Endothelial cell (in vitro differentiated cells): ENCODE results near the gene OARD1. TPM values are rescaled to one million over a fixed set of nuclear protein-coding genes. Genes with fewer than 3 reads are reported as not detected.

Experiments used
- DNase-seq: peaks from one replicate; pipeline ENCODE4 v3.0.0; 2021; ENCODE audit warnings: low spot score
- H3K27ac Mint-ChIP-seq: one replicate; pipeline ENCODE4 v1.8.0; 2021; ENCODE audit warnings: mixed read lengths, inconsistent platforms; ENCODE audit not compliant: unreplicated experiment
- H3K27me3 Mint-ChIP-seq: one replicate; pipeline ENCODE4 v1.8.0; 2021; ENCODE audit warnings: mild to moderate bottlenecking, moderate library complexity, mixed read lengths, inconsistent platforms; ENCODE audit not compliant: unreplicated experiment
- H3K36me3 Mint-ChIP-seq: one replicate; pipeline ENCODE4 v1.8.0; 2021; ENCODE audit warnings: mild to moderate bottlenecking, low read depth, mixed read lengths, inconsistent platforms; ENCODE audit not compliant: unreplicated experiment
- H3K4me1 Mint-ChIP-seq: one replicate; pipeline ENCODE4 v1.8.0; 2021; ENCODE audit warnings: mild to moderate bottlenecking, mixed read lengths, inconsistent platforms; ENCODE audit not compliant: unreplicated experiment
- H3K4me3 Mint-ChIP-seq: one replicate; pipeline ENCODE4 v1.8.0; 2021; ENCODE audit warnings: mild to moderate bottlenecking, mixed read lengths, inconsistent platforms; ENCODE audit not compliant: unreplicated experiment
- H3K9me3 Mint-ChIP-seq: one replicate; pipeline ENCODE4 v1.8.0; 2021; ENCODE audit warnings: mixed read lengths, inconsistent platforms; ENCODE audit not compliant: unreplicated experiment
- CTCF ChIP-seq: fragments of 200-600 bp; sonication (generic); IDR thresholded peaks from one replicate; pipeline ENCODE4 v1.5.0; 2021; ENCODE audit warnings: antibody characterized with exemption; ENCODE audit not compliant: unreplicated experiment
- total RNA-seq: library from RNA; stranded (reverse); fragmentation: NEBNext Ultra II Directional; extraction: Animal tissue kit (Norgen Biotek cat#: 25700); gene quantifications from one replicate; pipeline ENCODE4 v1.2.1, GENCODE V29; 2021; ENCODE audit not compliant: unreplicated experiment

Gene OARD1
- total RNA-seq, 1 donor from 2014 or later = 20.5 TPM

DNA sequence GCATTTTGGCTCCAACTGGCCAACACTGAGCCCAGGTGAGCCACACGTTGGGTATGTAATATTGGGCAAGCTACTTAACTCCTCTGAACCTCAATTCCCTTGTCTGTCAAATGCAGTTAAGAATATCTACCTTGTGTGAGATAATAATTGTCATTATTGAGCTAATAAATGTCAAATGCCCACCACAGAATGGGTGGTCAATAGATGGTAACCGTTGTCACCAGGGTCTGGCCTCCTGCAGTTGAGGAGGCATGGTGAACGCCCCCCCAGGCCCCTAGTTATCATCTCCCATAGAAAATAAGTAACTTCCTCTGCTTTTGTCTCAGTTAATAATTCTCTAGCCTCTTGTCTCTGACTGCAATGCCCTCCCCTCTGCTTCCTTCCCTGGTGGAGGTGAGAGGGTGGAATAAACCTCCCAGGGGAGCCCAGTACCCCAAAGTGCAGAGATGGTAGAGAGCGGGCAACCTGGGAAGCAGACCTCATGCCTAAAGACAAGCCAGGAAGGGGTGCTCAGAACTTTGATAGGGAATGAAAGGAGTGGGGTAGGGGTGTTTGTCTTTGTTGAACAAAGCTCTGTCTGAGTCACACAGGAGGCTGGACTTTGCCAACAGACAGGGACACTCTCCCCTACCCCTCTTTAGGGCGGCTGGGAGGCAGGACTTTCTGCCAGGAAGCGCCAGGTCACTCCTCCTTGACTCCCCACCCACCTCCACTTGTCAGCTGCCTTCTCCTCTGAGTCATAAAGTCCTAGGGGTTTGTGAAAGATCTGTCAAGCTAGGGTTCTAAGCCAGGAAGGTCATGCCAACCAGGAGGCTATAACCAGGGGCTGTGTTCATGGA is 31.8 kb downstream of the OARD1 start:
- Mint-ChIP-seq H3K4me3 (no peak overlapping the region), H3K27me3 (no peaks in the 10 kb centered on the region), H3K9me3 (no peaks in the 10 kb centered on the region), H3K4me1 (no peaks in the 10 kb centered on the region), H3K36me3 (no peaks in the 10 kb centered on the region), H3K27ac (no peak overlapping the region)
- DNase-seq = no peak
- no peak for TF ChIP-seq CTCF

- Mint-ChIP-seq H3K4me1 (no peaks in the 10 kb centered on the region), H3K27me3 (no peaks in the 10 kb centered on the region), H3K36me3 (no peaks in the 10 kb centered on the region), H3K27ac (no peak within 1 kb of the TSS), H3K4me3 (no peak within 1 kb of the TSS), H3K9me3 (no peaks in the 10 kb centered on the region)
- TF ChIP-seq CTCF = peak; percentile 86
- peak; percentile 63 for DNase-seq
Measured at GRCh38 chr6:41039060-41039998, 32.8 kb downstream of the OARD1 start, which contains the start of gene UNC5CL. TSS of gene UNC5CL (minus strand) at chr6:41039221. CDS start at chr6:41035074, 4,147 bp downstream.

- Mint-ChIP-seq H3K4me3 (no peak overlapping the region), H3K36me3 (peaks cover 3% of the 10 kb centered on the region), H3K4me1 (no peaks in the 10 kb centered on the region), H3K9me3 (no peaks in the 10 kb centered on the region), H3K27me3 (no peaks in the 10 kb centered on the region), H3K27ac (no peak overlapping the region)
- no peak for DNase-seq
- TF ChIP-seq CTCF = no peak
Measured at GRCh38 chr6:41038205-41038604, 34.0 kb downstream of the OARD1 start.

DNA sequence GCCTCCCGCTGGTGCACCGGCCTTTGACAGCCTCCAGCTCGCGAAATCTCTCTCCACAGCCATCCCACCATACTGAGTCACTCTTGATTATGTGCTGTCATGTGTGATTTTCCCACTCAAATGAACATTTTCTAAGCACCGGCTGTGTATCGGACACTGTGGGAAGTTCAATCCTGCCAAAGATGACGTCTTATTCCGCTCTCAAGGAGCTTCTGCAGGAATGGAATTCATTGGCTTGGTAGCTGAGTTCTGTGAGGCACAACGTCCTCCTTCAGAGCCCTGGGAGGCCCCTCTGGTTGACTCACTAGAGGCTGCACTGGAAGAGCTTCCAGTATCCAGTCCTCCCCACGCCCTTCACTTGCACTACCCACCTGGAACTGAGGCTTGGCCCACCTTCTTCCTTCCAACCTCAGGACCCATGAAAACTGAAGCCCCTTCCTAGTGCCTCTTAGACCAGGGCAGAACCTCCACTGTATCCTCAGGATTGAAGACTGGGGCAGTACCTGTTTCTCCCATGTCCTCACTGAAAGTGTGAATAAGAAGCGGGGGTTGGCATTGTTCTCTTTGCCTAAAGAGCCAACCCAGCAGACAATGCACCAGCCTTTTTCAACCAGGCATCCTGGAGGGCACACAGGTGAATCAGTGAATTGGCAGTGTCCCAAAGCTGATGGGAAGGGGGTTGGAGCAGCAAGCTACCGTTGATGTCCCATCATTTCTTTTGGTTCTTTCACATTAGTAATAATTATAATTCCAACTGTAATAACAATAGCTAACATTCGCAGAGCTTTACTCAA is 34.9 kb downstream of the OARD1 start:
- Mint-ChIP-seq H3K9me3 (no peaks in the 10 kb centered on the region), H3K27me3 (no peaks in the 10 kb centered on the region), H3K4me1 (no peaks in the 10 kb centered on the region), H3K36me3 (peaks cover 3% of the 10 kb centered on the region), H3K4me3 (no peak overlapping the region), H3K27ac (no peak overlapping the region)
- DNase-seq = no peak
- no peak for TF ChIP-seq CTCF
